GM12878 (cell line): Measurements from ENCODE around the gene ANKRD65. TPM values are rescaled to one million over a fixed set of nuclear protein-coding genes. Genes with fewer than 3 reads are reported as not detected.

ENCODE experiments used
- ATAC-seq: fragments of 200-7000 bp; cut with Tn5 transposase; 3 replicates; pipeline ENCODE4 v1.9.1; 2020; ENCODE audit warnings: mild to moderate bottlenecking, moderate library complexity
- BruUV-seq: library from RNA; stranded (reverse); fragments of 400-500 nt; replicated peaks from 2 replicates; lab custom pipeline; 2021; lab: Mats Ljungman, UMichigan
- CTCF ChIA-PET: fragments of 300-600 bp; sonication (Branson Sonifier 250); formaldehyde crosslinking; extraction: SDS; loops from one replicate; lab custom pipeline; 2021; ENCODE audit warnings: inconsistent platforms; lab: Yijun Ruan, JAX
- POLR2A ChIA-PET: fragments of 350-600 bp; formaldehyde crosslinking; extraction: SDS; loops from one replicate; lab custom pipeline; 2021; ENCODE audit warnings: inconsistent platforms; lab: Charles Lee
- RAD21 ChIA-PET: fragments of 300-600 bp; sonication (Branson Sonifier 250); formaldehyde crosslinking; loops from one replicate; lab custom pipeline; 2023; ENCODE audit warnings: antibody characterized with exemption; ENCODE audit not compliant: unreplicated experiment; lab: Charles Lee
- SMC1A ChIA-PET: fragments of 300-600 bp; sonication (Branson Sonifier 250); formaldehyde crosslinking; loops from one replicate; lab custom pipeline; 2023; ENCODE audit not compliant: unreplicated experiment, uncharacterized antibody; lab: Charles Lee
- DNase-seq: peaks from one replicate; pipeline ENCODE4 v3.0.0-alpha.2; 2011; ENCODE audit warnings: low read depth, low spot score
- FAIRE-seq: peaks from 3 replicates; lab custom pipeline; 2011; peaks lifted over from hg19 to GRCh38; lab: Jason Lieb, UNC
- H2AFZ ChIP-seq: 2 replicates; pipeline ENCODE4 v1.6.0; 2011; ENCODE audit warnings: low read depth, low read length, control low read depth; ENCODE audit not compliant: control insufficient read depth
- H3K27ac ChIP-seq: 2 replicates; pipeline ENCODE4 v1.5.1; 2011; ENCODE audit warnings: control low read depth; ENCODE audit not compliant: control insufficient read depth, insufficient read depth
- H3K27me3 ChIP-seq, 2 experiments: replicated peaks in 1 of 2; 2 replicates each; pipeline versions ENCODE4 v1.6.0 to v1.6.1; 2011; ENCODE audit warnings: low read length in 1 of 2; ENCODE audit not compliant: control insufficient read depth in 2 of 2, insufficient read depth in 2 of 2
- H3K36me3 ChIP-seq, 2 experiments: 2 replicates each; pipeline ENCODE4 v1.5.1; 2011; ENCODE audit warnings: low read length in 1 of 2; ENCODE audit not compliant: control insufficient read depth in 2 of 2, insufficient read depth in 2 of 2
- H3K4me1 ChIP-seq: 2 replicates; pipeline ENCODE4 v1.6.1; 2011; ENCODE audit warnings: mild to moderate bottlenecking, low read length, moderate library complexity, mixed read lengths; ENCODE audit not compliant: control insufficient read depth, insufficient read depth
- H3K4me2 ChIP-seq: 2 replicates; pipeline ENCODE4 v1.6.0; 2011; ENCODE audit warnings: control low read depth; ENCODE audit not compliant: control insufficient read depth, insufficient read depth
- H3K4me3 ChIP-seq: fragments of 200-600 bp; sonication (generic); 2 replicates; pipeline ENCODE4 v1.5.1; 2016
- H3K79me2 ChIP-seq: 2 replicates; pipeline ENCODE4 v1.6.0; 2011; ENCODE audit warnings: low read length; ENCODE audit not compliant: control insufficient read depth, insufficient read depth
- H3K9ac ChIP-seq: 2 replicates; pipeline ENCODE4 v1.8.0; 2011; ENCODE audit warnings: low read length, control low read depth, mixed read lengths; ENCODE audit not compliant: control insufficient read depth, insufficient read depth
- H3K9me3 ChIP-seq: replicated peaks from 3 replicates; pipeline ENCODE4 v1.5.1; 2011; ENCODE audit warnings: mild to moderate bottlenecking, low read length; ENCODE audit not compliant: control insufficient read depth, insufficient read depth
- H4K20me1 ChIP-seq: 2 replicates; pipeline ENCODE4 v1.6.0; 2011; ENCODE audit not compliant: control insufficient read depth, insufficient read depth
- CBX3 ChIP-seq: fragments of 200-600 bp; sonication (generic); IDR thresholded peaks from 2 replicates; pipeline ENCODE4 v1.6.1; 2016; ENCODE audit warnings: low read depth, borderline replicate concordance
- CHD2 ChIP-seq: IDR thresholded peaks from 2 replicates; pipeline ENCODE4 v1.6.1; 2011; ENCODE audit warnings: low read depth, low read length, improper control_type of control experiment, borderline replicate concordance
- EGR1 ChIP-seq, 2 experiments: IDR thresholded peaks; 1 replicate in 1 of 2; 2 replicates in 1 of 2; pipeline ENCODE4 v1.6.1; 2011 to 2012; ENCODE audit warnings: low read depth in 2 of 2, low read length in 2 of 2, borderline replicate concordance in 1 of 2, mild to moderate bottlenecking in 1 of 2, moderate library complexity in 1 of 2
- HDAC2 ChIP-seq: fragments of 200-600 bp; sonication (generic); IDR thresholded peaks from 2 replicates; pipeline ENCODE4 v1.6.1; 2017
- IRF4 ChIP-seq: IDR thresholded peaks from 2 replicates; pipeline ENCODE4 v1.6.1; 2011; ENCODE audit warnings: low read depth, low read length
- MYC ChIP-seq: IDR thresholded peaks from 2 replicates; pipeline ENCODE4 v1.6.1; 2011; ENCODE audit warnings: mild to moderate bottlenecking, low read length, moderate library complexity, inconsistent platforms; ENCODE audit not compliant: insufficient read depth, insufficient replicate concordance, insufficient read length, severe bottlenecking
- NR2C2 ChIP-seq: IDR thresholded peaks from 2 replicates; pipeline ENCODE4 v1.6.1; 2011; ENCODE audit warnings: borderline replicate concordance, low read depth; ENCODE audit not compliant: control insufficient read depth, insufficient read length
- POLR2A ChIP-seq: IDR thresholded peaks from 2 replicates; pipeline ENCODE4 v1.6.1; 2011; ENCODE audit warnings: low read depth, mild to moderate bottlenecking, low read length
- POLR2AphosphoS5 ChIP-seq: IDR thresholded peaks from 2 replicates; pipeline ENCODE4 v1.6.1; 2011; ENCODE audit warnings: mild to moderate bottlenecking, low read length, inconsistent platforms
- RAD21 ChIP-seq: IDR thresholded peaks from 2 replicates; pipeline ENCODE4 v1.6.1; 2011; ENCODE audit warnings: mild to moderate bottlenecking, low read depth, low read length, moderate library complexity; ENCODE audit not compliant: insufficient read depth
- SREBF1 ChIP-seq: IDR thresholded peaks from 2 replicates; pipeline ENCODE4 v1.6.1; 2012; ENCODE audit warnings: mild to moderate bottlenecking, low read length
- TCF3 ChIP-seq: IDR thresholded peaks from 2 replicates; pipeline ENCODE4 v1.6.1; 2012; ENCODE audit warnings: low read depth, mild to moderate bottlenecking, low read length, borderline replicate concordance; ENCODE audit not compliant: insufficient read depth
- ZNF274 ChIP-seq: IDR thresholded peaks from one replicate; pipeline ENCODE4 v1.8.0; 2011; ENCODE audit not compliant: insufficient read length, insufficient read depth
- WGBS: methylation state at CpG from one replicate; pipeline ENCODE4 v1.1.6; 2016; ENCODE audit warnings: low lambda C conversion rate; ENCODE audit not compliant: insufficient replicate concordance, insufficient coverage; ENCODE audit errors: missing lambda C conversion rate; 5-methylcytosine and 5-hydroxymethylcytosine counted together
- in situ Hi-C: fragments of 300-500 bp; cut with MboI; formaldehyde crosslinking; loops from 9 replicates; pipeline ENCODE4 v1.14.3; 2018; ENCODE audit warnings: mixed read lengths
- intact Hi-C: fragments of 100-400 bp; cut with micrococcal nuclease; formaldehyde crosslinking; loops from one replicate; pipeline ENCODE4 v1.14.2; 2022; ENCODE audit not compliant: unreplicated experiment
- polyA plus RNA-seq, 11 experiments: library from polyadenylated mRNA; depleted of rRNA in 4 of 11; unstranded in 6 of 11; stranded (reverse) in 5 of 11; fragments of >200 nt; fragmentation: Nextera tagmentation in 4 of 11; fragmentation: Illumina TruSeq in 1 of 11; extraction: Ambion mirVana in 4 of 11; extraction: Trizol in 1 of 11; gene quantifications; 1 replicate in 1 of 11; 2 replicates in 10 of 11; pipeline versions ENCODE4 v1.2.1 to v1.2.3, GENCODE V29; 2011 to 2016; ENCODE audit warnings: inconsistent platforms in 2 of 11, missing spikeins in 2 of 11, low read depth in 1 of 11
- total RNA-seq, 4 experiments: library from RNA; depleted of rRNA in 3 of 4; stranded (reverse); fragments of >200 nt in 3 of 4; fragmentation: Illumina TruSeq in 1 of 4; extraction: Trizol in 1 of 4; gene quantifications; 2 replicates each; pipeline versions ENCODE4 v1.2.1 to v1.2.3, GENCODE V29; 2013 to 2021

Gene ANKRD65
- total and polyA plus RNA-seq, 10 of the 15 experiments (the other 5 are each of a cell fraction or from before 2014, with no cell fraction given), result 0.05 to 2.8 (median 0.37) TPM

GRCh38 chr1:1401457-1402010 lies 19.5 kb downstream of the ANKRD65 start:
- ATAC-seq, result no peak
- intact Hi-C loops, result no loop called here
- no peak overlapping the region for H2AFZ ChIP-seq
- CTCF ChIA-PET, result interaction anchor here (0.7 to 1.7 kb wide), 4 partner anchors 10 to 103 kb away, joined by 3 to 15 read pairs (median 5); no protein-coding TSS in a partner anchor
- 82% methylated on average over 7 of the region's 7 CpGs for WGBS
- H3K9me3 ChIP-seq, result no peaks in the 10 kb centered on the region
- RAD21 ChIA-PET, result interaction anchor here (1.0 kb wide), 1 partner anchor 36 kb away, joined by 3 read pairs; no protein-coding TSS in a partner anchor
- no peak overlapping the region for H3K9ac ChIP-seq
- H3K4me2 ChIP-seq, result peak overlapping the region; percentile 73
- no peak overlapping the region for H3K27ac ChIP-seq
- SMC1A ChIA-PET, result no interaction called here
- no peak for DNase-seq
- H3K4me3 ChIP-seq, result peak overlapping the region; percentile 77; the same call in 1 of the 2 replicates
- TF ChIP-seq ZNF274 (no peak), NR2C2 (no peak), CHD2 (no peak), TCF3 (no peak), IRF4 (no peak), POLR2A (peak; percentile 18), RAD21 (no peak), HDAC2 (no peak), POLR2AphosphoS5 (no peak; the same call in 1 of the 2 replicates), CBX3 (no peak), MYC (no peak), SREBF1 (no peak), EGR1 (IDR thresholded peaks at IDR 0.05; ENCODE audit: borderline replicate concordance in 1 of 2, low read depth in 2 of 2, low read length in 2 of 2) (0 out of 3 replicates have a peak, but pooled peaks of 1 of the 2 experiments have one; percentile 3)
- TF ChIP-seq, all 136 proteins: peak for 2
- no peak for FAIRE-seq
- peaks cover 14 to 31% of the 10 kb centered on the region in 2 experiments for H3K36me3 ChIP-seq
- H3K79me2 ChIP-seq, result peaks cover 70% of the 10 kb centered on the region
- BruUV-seq, result no TSS peak
- peaks cover 34% of the 10 kb centered on the region for H3K4me1 ChIP-seq
- in situ Hi-C loops, result loop anchor here (5.0 kb wide), 1 partner anchor 106 kb away; no protein-coding TSS in a partner anchor
- POLR2A ChIA-PET, result interaction anchor here (1.2 kb wide), 1 partner anchor 40 kb away, joined by 4 read pairs; no protein-coding TSS in a partner anchor
- H3K27me3 ChIP-seq, result no peaks in the 10 kb centered on the region
- H4K20me1 ChIP-seq, result no peaks in the 10 kb centered on the region; the same call in 1 of the 2 replicates
